Measurements from ENCODE around the gene FRAT1.

Gene FRAT1

GRCh38 chr10:97366572-97366971 lies 47.5 kb downstream of the FRAT1 start:
- DNase-seq (ENCODE audit: low read depth): no peak
- no peak overlapping the region for H3K4me3 ChIP-seq (ENCODE audit: low read depth, low read length)
- TF ChIP-seq CTCF (IDR thresholded peaks at IDR 0.05; ENCODE audit: insufficient read depth, low read depth, low read length, missing control alignments): no peak

- no peak overlapping the region for H3K4me3 ChIP-seq (ENCODE audit: low read depth, low read length)
- DNase-seq (ENCODE audit: low read depth): no peak
- no peak for TF ChIP-seq CTCF (IDR thresholded peaks at IDR 0.05; ENCODE audit: insufficient read depth, low read depth, low read length, missing control alignments)
Observed at GRCh38 chr10:97367126-97367649, 48.1 kb downstream of the FRAT1 start.

Measured in GM12865 (cell line).